H9 (cell line): Measurements from ENCODE around the gene ENOX1. TPM values are rescaled to one million over a fixed set of nuclear protein-coding genes. Genes with fewer than 3 reads are reported as not detected.

Experiments used
- DNase-seq: peaks from one replicate; pipeline ENCODE4 v3.0.0-alpha.2; 2017
- H2AFZ ChIP-seq: one replicate; pipeline ENCODE4 v1.6.1; 2013; ENCODE audit warnings: mild to moderate bottlenecking, low read length, control low read depth, moderate library complexity
- H2AK5ac ChIP-seq: 2 replicates; pipeline ENCODE4 v1.6.1; 2013; ENCODE audit warnings: low read length, control low read depth, mixed read lengths; ENCODE audit not compliant: insufficient read length
- H2BK120ac ChIP-seq: one replicate; pipeline ENCODE4 v1.6.1; 2013; ENCODE audit warnings: low read depth, mild to moderate bottlenecking, low read length, control low read depth, inconsistent platforms; ENCODE audit not compliant: poor library complexity, severe bottlenecking
- H2BK12ac ChIP-seq: 2 replicates; pipeline ENCODE4 v1.6.1; 2013; ENCODE audit warnings: low read length, control low read depth, mixed read lengths, low read depth; ENCODE audit not compliant: insufficient read length
- H2BK15ac ChIP-seq: 2 replicates; pipeline ENCODE4 v1.6.1; 2013; ENCODE audit warnings: low read depth, low read length, control low read depth
- H2BK20ac ChIP-seq: one replicate; pipeline ENCODE4 v1.6.1; 2013; ENCODE audit warnings: low read depth, mild to moderate bottlenecking, low read length, control low read depth, inconsistent platforms; ENCODE audit not compliant: poor library complexity, severe bottlenecking
- H2BK5ac ChIP-seq: 2 replicates; pipeline ENCODE4 v1.6.1; 2013; ENCODE audit warnings: low read length, control low read depth, mixed read lengths; ENCODE audit not compliant: insufficient read length
- H3K14ac ChIP-seq: 2 replicates; pipeline ENCODE4 v1.6.1; 2013; ENCODE audit warnings: low read length, control low read depth; ENCODE audit not compliant: insufficient read depth
- H3K18ac ChIP-seq: 2 replicates; pipeline ENCODE4 v1.6.1; 2013; ENCODE audit warnings: low read depth, mild to moderate bottlenecking, mixed read lengths, low read length, control low read depth; ENCODE audit not compliant: insufficient read length
- H3K23ac ChIP-seq: 2 replicates; pipeline ENCODE4 v1.6.1; 2013; ENCODE audit warnings: low read length, control low read depth, mixed read lengths, low read depth; ENCODE audit not compliant: insufficient read length
- H3K23me2 ChIP-seq: 2 replicates; pipeline ENCODE4 v1.6.1; 2013; ENCODE audit warnings: low read depth, mild to moderate bottlenecking, mixed read lengths, low read length, control low read depth; ENCODE audit not compliant: insufficient read length, poor library complexity, severe bottlenecking
- H3K27ac ChIP-seq: 2 replicates; pipeline ENCODE4 v1.5.1; 2013; ENCODE audit warnings: low read length, control low read depth, mixed read lengths, low read depth; ENCODE audit not compliant: insufficient read length
- H3K27me3 ChIP-seq: 2 replicates; pipeline ENCODE4 v1.6.1; 2013; ENCODE audit warnings: low read length, control low read depth, inconsistent platforms; ENCODE audit not compliant: insufficient read depth
- H3K4ac ChIP-seq: 2 replicates; pipeline ENCODE4 v1.6.1; 2013; ENCODE audit warnings: low read depth, mild to moderate bottlenecking, control low read depth, inconsistent platforms, low read length, moderate library complexity
- H3K4me1 ChIP-seq: 2 replicates; pipeline ENCODE4 v1.6.1; 2013; ENCODE audit warnings: low read length, control low read depth, inconsistent platforms; ENCODE audit not compliant: insufficient read depth
- H3K4me2 ChIP-seq: 2 replicates; pipeline ENCODE4 v1.6.1; 2013; ENCODE audit warnings: low read length, control low read depth, mixed read lengths; ENCODE audit not compliant: insufficient read length, insufficient read depth
- H3K56ac ChIP-seq: 2 replicates; pipeline ENCODE4 v1.6.1; 2013; ENCODE audit warnings: low read depth, mild to moderate bottlenecking, mixed read lengths, low read length, control low read depth; ENCODE audit not compliant: insufficient read length
- H3K79me1 ChIP-seq: 2 replicates; pipeline ENCODE4 v1.6.1; 2013; ENCODE audit warnings: low read depth, mild to moderate bottlenecking, moderate library complexity, low read length, control low read depth, inconsistent platforms; ENCODE audit not compliant: insufficient read depth, poor library complexity, severe bottlenecking
- H3K79me2 ChIP-seq: 2 replicates; pipeline ENCODE4 v1.6.1; 2013; ENCODE audit warnings: low read length, control low read depth, inconsistent platforms; ENCODE audit not compliant: insufficient read depth
- H3K9ac ChIP-seq: 2 replicates; pipeline ENCODE4 v1.6.1; 2013; ENCODE audit warnings: low read length, control low read depth, mixed read lengths; ENCODE audit not compliant: insufficient read length; ENCODE audit errors: extremely low read depth
- H3K9me3 ChIP-seq: one replicate; pipeline ENCODE4 v1.6.1; 2013; ENCODE audit warnings: low read depth, low read length, inconsistent platforms; ENCODE audit not compliant: control insufficient read depth
- H3T11ph ChIP-seq: one replicate; pipeline ENCODE4 v1.6.1; 2013; ENCODE audit warnings: mild to moderate bottlenecking, low read length, control low read depth, inconsistent platforms
- H4K20me1 ChIP-seq: one replicate; pipeline ENCODE4 v1.6.1; 2013; ENCODE audit not compliant: control insufficient read depth, insufficient read length, insufficient read depth
- H4K5ac ChIP-seq: 2 replicates; pipeline ENCODE4 v1.6.1; 2013; ENCODE audit warnings: low read depth, mild to moderate bottlenecking, mixed read lengths, low read length, control low read depth; ENCODE audit not compliant: insufficient read length
- H4K8ac ChIP-seq: replicated peaks from 2 replicates; pipeline ENCODE4 v1.6.1; 2013; ENCODE audit warnings: low read length, control low read depth, mixed read lengths, low read depth; ENCODE audit not compliant: insufficient read length
- H4K91ac ChIP-seq: 2 replicates; pipeline ENCODE4 v1.6.1; 2013; ENCODE audit warnings: low read depth, mild to moderate bottlenecking, moderate library complexity, mixed read lengths, low read length, control low read depth; ENCODE audit not compliant: insufficient read length
- H3K27ac Mint-ChIP-seq, 3 experiments: 2 replicates in 2 of 3; 3 replicates in 1 of 3; pipeline ENCODE4 v1.8.0; 2020 to 2021; ENCODE audit warnings: mixed read lengths in 3 of 3, mild to moderate bottlenecking in 1 of 3, moderate library complexity in 1 of 3
- H3K27me3 Mint-ChIP-seq: 2 replicates; pipeline ENCODE4 v1.8.0; 2021; ENCODE audit warnings: low read depth, mild to moderate bottlenecking, moderate library complexity, mixed read lengths
- H3K36me3 Mint-ChIP-seq, 3 experiments: 2 replicates in 2 of 3; 3 replicates in 1 of 3; pipeline ENCODE4 v1.8.0; 2020 to 2021; ENCODE audit warnings: low read depth in 3 of 3, mixed read lengths in 3 of 3; ENCODE audit not compliant: insufficient read depth in 1 of 3
- H3K4me1 Mint-ChIP-seq, 2 experiments: 2 replicates each; pipeline ENCODE4 v1.8.0; 2020; ENCODE audit warnings: mixed read lengths in 2 of 2
- H3K4me3 Mint-ChIP-seq, 2 experiments: 2 replicates in 1 of 2; 3 replicates in 1 of 2; pipeline ENCODE4 v1.8.0; 2020 to 2021; ENCODE audit warnings: mild to moderate bottlenecking in 2 of 2, mixed read lengths in 2 of 2, moderate library complexity in 1 of 2
- H3K9me3 Mint-ChIP-seq, 2 experiments: 2 replicates in 1 of 2; 3 replicates in 1 of 2; pipeline ENCODE4 v1.8.0; 2020; ENCODE audit warnings: mild to moderate bottlenecking in 2 of 2, mixed read lengths in 2 of 2, moderate library complexity in 1 of 2
- CTCF ChIP-seq: fragments of 200-600 bp; sonication (generic); conservative IDR thresholded peaks from 3 replicates; pipeline ENCODE4 v1.8.0; 2021; ENCODE audit warnings: antibody characterized with exemption, mild to moderate bottlenecking
- WGBS: extraction: QIAGEN DNeasy Blood & Tissue Kit; methylation state at CpG from one replicate; pipeline ENCODE4 v1.1.7; 2013; ENCODE audit warnings: missing lambda C conversion rate, low lambda C conversion rate, mixed read lengths; ENCODE audit not compliant: insufficient read length; ENCODE audit errors: extremely low coverage; 5-methylcytosine and 5-hydroxymethylcytosine counted together
- total RNA-seq: library from RNA; stranded (reverse); gene quantifications from 2 replicates; pipeline ENCODE4 v1.2.1, GENCODE V29; 2021

ENOX1 gene
- total RNA-seq, 1 experiment from 2014 or later, result 0.24 TPM

DNA sequence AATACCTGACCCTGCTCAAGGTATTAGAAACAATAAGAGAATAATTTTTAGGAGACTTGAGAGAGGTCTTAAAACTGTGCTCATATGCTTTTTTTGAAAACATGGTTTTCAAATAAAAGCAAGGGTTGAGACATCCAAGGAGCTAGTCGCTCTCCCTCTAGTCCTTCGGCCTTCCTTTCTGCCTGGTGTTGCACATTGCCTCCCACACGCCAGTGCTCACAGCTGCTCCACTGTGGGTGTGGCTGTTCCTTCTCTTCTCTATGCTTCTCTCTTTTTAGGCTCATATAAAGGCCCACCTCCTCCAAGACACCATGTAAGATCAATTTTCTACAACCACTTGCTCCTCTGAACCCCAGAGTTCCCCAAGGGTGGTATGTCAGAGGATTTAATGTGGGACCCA, 352.6 kb downstream of the ENOX1 start:
- H4K8ac ChIP-seq, result no peak overlapping the region
- no peak overlapping the region for H3K18ac ChIP-seq
- DNase-seq, result no peak
- no peak overlapping the region for H2BK12ac ChIP-seq
- Mint-ChIP-seq H3K27ac (no peak overlapping the region), H3K4me1 (peaks cover 23 to 25% of the 10 kb centered on the region in 2 experiments), H3K27me3 (no peaks in the 10 kb centered on the region), H3K4me3 (no peak overlapping the region), H3K9me3 (no peaks in the 10 kb centered on the region), H3K36me3 (no peaks in the 10 kb centered on the region)
- H3K23ac ChIP-seq, result no peak overlapping the region
- no peak overlapping the region for H3K56ac ChIP-seq
- H3K27me3 ChIP-seq, result no peaks in the 10 kb centered on the region
- no peak overlapping the region for H4K91ac ChIP-seq
- no peak overlapping the region for H4K5ac ChIP-seq
- no peak overlapping the region for H2AFZ ChIP-seq
- H3K14ac ChIP-seq, result no peak overlapping the region
- H4K20me1 ChIP-seq, result no peaks in the 10 kb centered on the region
- WGBS, result no CpG with 5 or more reads among the region's 3 CpGs
- H3T11ph ChIP-seq, result no peak overlapping the region
- H3K4ac ChIP-seq, result no peak overlapping the region
- no peak overlapping the region for H3K9ac ChIP-seq
- H2BK120ac ChIP-seq, result no peak overlapping the region
- H3K9me3 ChIP-seq, result no peaks in the 10 kb centered on the region
- no peak overlapping the region for H3K27ac ChIP-seq
- no peak overlapping the region for H3K4me2 ChIP-seq
- no peaks in the 10 kb centered on the region for H3K79me2 ChIP-seq
- H3K23me2 ChIP-seq, result no peaks in the 10 kb centered on the region
- H2AK5ac ChIP-seq, result no peak overlapping the region
- no peak overlapping the region for H2BK20ac ChIP-seq
- H2BK15ac ChIP-seq, result no peak overlapping the region
- TF ChIP-seq CTCF, result no peak
- H2BK5ac ChIP-seq, result no peak overlapping the region
- no peaks in the 10 kb centered on the region for H3K79me1 ChIP-seq
- H3K4me1 ChIP-seq, result no peaks in the 10 kb centered on the region
